ENCODE measurements around the gene ST6GALNAC6. TPM values are rescaled to one million over a fixed set of nuclear protein-coding genes. Genes with fewer than 3 reads are reported as not detected.
"Not testable (repeated sequence)": the region's sequence is repeated elsewhere in the genome, so short reads cannot be mapped to it uniquely, and the experiment has no call there.

ST6GALNAC6 gene
- total RNA-seq, 4 donors from 2014 or later, result 50.5 to 72.9 (median 65.6) TPM

GRCh38 chr9:127884976-127885490, 14.4 kb downstream of the ST6GALNAC6 start:
- WGBS, 2 donors, result 82 to 83% methylated on average over 15 of the region's 15 CpGs
- intact Hi-C loops (cut with DNase I; ENCODE audit: low total_unique reads), result no loop called here
- no peak for TF ChIP-seq CTCF (IDR thresholded peaks at IDR 0.05)
- TF ChIP-seq POLR2A (IDR thresholded peaks at IDR 0.05), result no peak
- no peak for DNase-seq (ENCODE audit: low spot score in 2 of 2)
- H3K4me3 ChIP-seq (ENCODE audit: low read depth, poor library complexity, severe bottlenecking), result no peak overlapping the region

GRCh38 chr9:127884427-127884911, 14.9 kb downstream of the ST6GALNAC6 start:
- intact Hi-C loops (cut with DNase I; ENCODE audit: low total_unique reads), result no loop called here
- WGBS, 2 donors, result 47 to 59% methylated on average over 11 of the region's 11 CpGs
- DNase-seq (ENCODE audit: low spot score in 2 of 2), result peak in 1 of 2 donors; percentile 84
- TF ChIP-seq CTCF (IDR thresholded peaks at IDR 0.05), result no peak
- TF ChIP-seq POLR2A (IDR thresholded peaks at IDR 0.05), result no peak
- H3K4me3 ChIP-seq (ENCODE audit: low read depth, poor library complexity, severe bottlenecking), result no peak overlapping the region

- intact Hi-C loops (cut with DNase I; ENCODE audit: low total_unique reads), result no loop called here
- 83 to 84% methylated on average over 7 of the region's 7 CpGs for WGBS, 2 donors
Observed at GRCh38 chr9:127883959-127884358, 15.4 kb downstream of the ST6GALNAC6 start.

GRCh38 chr9:127881715-127882114, 17.7 kb downstream of the ST6GALNAC6 start:
- DNase-seq (ENCODE audit: low spot score in 2 of 2); H3K4me3 ChIP-seq (ENCODE audit: low read depth, poor library complexity, severe bottlenecking); intact Hi-C loops (cut with DNase I; ENCODE audit: low total_unique reads): not testable (repeated sequence)
- WGBS, 2 donors, result 87 to 93% methylated on average over 3 of the region's 3 CpGs

More at GRCh38 chr9:127883959-127884358, 15.4 kb downstream of the ST6GALNAC6 start:
- no peak for DNase-seq (ENCODE audit: low spot score in 2 of 2)
- TF ChIP-seq POLR2A (IDR thresholded peaks at IDR 0.05), result no peak
- no peak for TF ChIP-seq CTCF (IDR thresholded peaks at IDR 0.05)
- no peak overlapping the region for H3K4me3 ChIP-seq (ENCODE audit: low read depth, poor library complexity, severe bottlenecking)

- H3K4me3 ChIP-seq (ENCODE audit: low read depth, poor library complexity, severe bottlenecking), result no peak overlapping the region
- 69 to 75% methylated on average over 8 of the region's 8 CpGs for WGBS, 2 donors
- no peak for DNase-seq (ENCODE audit: low spot score in 2 of 2)
- TF ChIP-seq CTCF (IDR thresholded peaks at IDR 0.05) (no peak), POLR2A (IDR thresholded peaks at IDR 0.05) (no peak)
- intact Hi-C loops (cut with DNase I; ENCODE audit: low total_unique reads), result no loop called here
Observed at GRCh38 chr9:127880143-127880542, 19.3 kb downstream of the ST6GALNAC6 start.

- intact Hi-C loops (cut with DNase I; ENCODE audit: low total_unique reads), result no loop called here
- 59% methylated on average over 8 of the region's 8 CpGs for WGBS, 2 donors
- TF ChIP-seq POLR2A (IDR thresholded peaks at IDR 0.05), result no peak
- TF ChIP-seq CTCF (IDR thresholded peaks at IDR 0.05), result no peak
Observed at GRCh38 chr9:127878652-127879390, 20.6 kb downstream of the ST6GALNAC6 start.

More at GRCh38 chr9:127878652-127879390, 20.6 kb downstream of the ST6GALNAC6 start:
- H3K4me3 ChIP-seq (ENCODE audit: low read depth, poor library complexity, severe bottlenecking), result no peak overlapping the region
- no peak for DNase-seq (ENCODE audit: low spot score in 2 of 2)

Measured in lower leg skin (tissue), 4 donors.